NCI-H748 treated with DMSO at 0.1 percent for 48 hours (cell line): ENCODE measurements around the gene MLKL.

Experiments used
- DNase-seq: peaks from one replicate; lab custom pipeline; 2025; lab: John Stamatoyannopoulos, UW

The MLKL gene

DNA sequence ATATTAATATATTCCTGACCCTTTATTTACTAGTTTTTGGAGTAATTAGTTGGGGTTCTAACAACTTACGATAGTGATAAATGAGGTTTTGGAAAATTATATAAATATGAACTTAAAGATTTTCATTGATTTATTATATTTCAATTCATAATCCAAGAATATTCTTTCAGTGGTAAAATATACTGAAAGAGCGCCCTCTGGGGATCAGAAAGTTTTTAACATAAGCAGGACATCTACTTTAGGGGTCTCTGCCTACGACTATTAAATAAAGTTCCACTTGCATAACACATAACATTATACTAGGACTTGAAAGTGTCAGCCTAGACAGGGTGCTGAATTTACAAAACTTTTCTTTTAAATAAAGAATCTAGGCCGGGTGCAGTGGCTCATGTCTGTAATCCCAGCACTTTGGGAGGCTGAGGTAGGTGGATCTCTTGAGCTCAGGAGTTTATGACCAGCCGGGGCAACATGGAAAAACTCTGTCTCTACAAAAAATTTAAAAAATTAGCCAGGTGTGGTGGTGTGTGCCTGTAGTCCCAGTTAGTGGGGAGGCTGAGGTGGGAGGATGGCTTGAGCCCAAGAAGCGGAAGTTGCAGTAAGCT is 49.6 kb downstream of the MLKL start:
- DNase-seq = no peak

DNA sequence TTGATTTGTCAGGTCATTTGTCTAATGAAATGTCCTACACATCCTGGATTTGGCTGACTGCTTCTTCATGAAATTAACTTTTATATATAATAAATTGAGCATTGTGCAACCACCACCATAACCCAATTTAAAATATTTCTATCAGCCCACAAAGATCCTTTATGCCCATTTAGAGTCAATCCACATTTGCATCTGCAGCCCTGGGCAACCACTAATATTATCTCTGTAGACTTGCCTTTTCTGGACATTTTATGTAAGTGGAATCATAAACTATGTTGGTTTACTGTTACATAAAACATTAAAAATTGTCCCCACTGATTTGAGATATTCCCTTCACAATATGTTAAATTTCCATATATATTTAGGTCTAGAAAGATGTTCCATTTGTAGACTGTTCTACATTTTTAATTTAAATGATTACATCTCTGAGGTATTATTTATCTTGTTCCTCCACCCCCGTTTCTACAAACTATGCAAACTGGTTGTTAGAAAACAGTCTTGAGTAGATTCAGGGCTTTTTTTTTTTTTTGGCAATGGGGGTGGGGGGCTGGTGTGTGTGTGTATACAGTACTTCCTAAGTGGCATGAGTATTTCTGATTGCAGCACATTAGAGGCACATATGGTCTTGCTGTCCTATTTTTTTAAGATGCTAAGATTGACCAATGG is 50.7 kb downstream of the MLKL start:
- DNase-seq = no peak

- DNase-seq = no peak
Observed at GRCh38 chr16:74641969-74642368, 58.7 kb downstream of the MLKL start.

- no peak for DNase-seq
Observed at GRCh38 chr16:74637742-74638453, 62.8 kb downstream of the MLKL start.

GRCh38 chr16:74635303-74635702 is 65.4 kb downstream of the MLKL start:
- DNase-seq = no peak

GRCh38 chr16:74633686-74634085 is 67.0 kb downstream of the MLKL start:
- no peak for DNase-seq

- no peak for DNase-seq
Observed at GRCh38 chr16:74627506-74628220, 73.0 kb downstream of the MLKL start.

- DNase-seq = no peak
Observed at GRCh38 chr16:74626741-74627416, 73.8 kb downstream of the MLKL start.

DNA sequence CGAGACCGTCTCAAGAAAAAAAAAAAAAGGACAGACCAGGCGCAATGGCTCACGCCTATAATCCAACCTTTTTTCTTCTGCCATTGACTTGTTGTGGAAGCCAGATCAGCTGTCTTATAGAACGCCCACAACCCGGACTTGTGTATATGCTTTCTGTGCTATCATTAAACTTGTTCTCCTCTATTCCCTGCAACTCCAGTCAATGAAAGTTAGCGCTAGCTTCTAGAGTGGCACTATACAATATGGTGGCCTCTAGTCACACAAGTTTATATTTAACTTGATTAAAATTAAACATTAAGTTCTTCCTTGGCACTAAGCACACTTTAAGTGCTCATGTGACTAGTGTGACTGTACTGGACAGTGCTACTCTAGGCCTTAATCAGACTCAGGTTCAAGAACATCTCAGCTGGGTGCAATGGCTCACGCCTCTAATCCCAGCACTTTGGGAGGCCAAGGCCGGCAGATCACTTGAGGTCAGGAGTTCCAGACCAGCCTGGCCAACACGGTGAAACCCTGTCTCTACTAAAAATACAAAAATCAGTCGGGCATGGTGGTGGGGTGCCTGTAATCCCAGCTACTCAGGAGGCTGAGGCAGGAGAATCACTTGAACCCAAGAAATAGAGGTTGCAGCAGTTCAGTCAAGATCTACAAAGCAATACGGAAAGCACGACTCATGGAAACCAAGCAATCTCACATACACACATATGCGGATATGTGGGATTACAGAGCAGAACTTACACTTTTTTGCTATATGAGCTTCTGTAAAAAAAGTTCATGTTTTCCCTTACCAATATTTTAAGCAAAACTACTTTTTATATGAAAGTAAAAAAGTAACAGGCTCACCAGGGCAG is 74.9 kb downstream of the MLKL start:
- no peak for DNase-seq

DNA sequence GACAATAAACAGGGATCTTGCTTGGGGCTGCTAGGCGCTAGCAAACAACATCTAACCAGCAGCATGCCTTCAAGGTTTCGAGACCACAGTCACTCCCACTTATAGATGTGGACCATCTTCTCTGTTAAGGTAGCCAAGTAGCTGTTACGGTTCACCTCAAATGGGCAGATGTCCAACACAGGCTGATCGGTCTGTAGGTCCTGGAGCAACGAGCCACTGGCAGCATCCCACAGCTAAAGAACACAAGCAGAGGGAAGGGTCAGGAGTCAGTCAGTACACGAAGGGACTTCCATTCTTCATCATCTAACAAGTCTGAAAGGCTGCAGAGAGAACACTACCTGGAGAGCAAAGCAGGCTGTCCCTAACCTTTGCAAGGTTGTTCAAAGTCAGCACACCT is 76.8 kb downstream of the MLKL start:
- no peak for DNase-seq

- DNase-seq = no peak
Observed at GRCh38 chr16:74623214-74623838, 77.3 kb downstream of the MLKL start.

GRCh38 chr16:74622005-74622404 is 78.7 kb downstream of the MLKL start:
- no peak for DNase-seq
